ENCODE data around the gene RPS6KB2. TPM values are rescaled to one million over a fixed set of nuclear protein-coding genes. Genes with fewer than 3 reads are reported as not detected.

RPS6KB2 gene
- total and polyA plus RNA-seq, 10 of the 15 experiments (the other 5 are each of a cell fraction or from before 2014, with no cell fraction given): 0.39 to 101 (median 58.4) TPM

GRCh38 chr11:67483831-67484665 lies 55.8 kb downstream of the RPS6KB2 start (continued):
- TF ChIP-seq MYC (IDR thresholded peaks at IDR 0.05; ENCODE audit: insufficient read depth, insufficient read length, insufficient replicate concordance, low read length, severe bottlenecking): no peak
- no peak for TF ChIP-seq ZNF217 (IDR thresholded peaks at IDR 0.05)
- no peak for TF ChIP-seq BMI1 (IDR thresholded peaks at IDR 0.05; ENCODE audit: borderline replicate concordance)
- TF ChIP-seq TCF12 (IDR thresholded peaks at IDR 0.05; ENCODE audit: low read depth, low read length): 0 out of 2 replicates have a peak, but pooled peaks have one; percentile 49
- TF ChIP-seq, protein P1, sequence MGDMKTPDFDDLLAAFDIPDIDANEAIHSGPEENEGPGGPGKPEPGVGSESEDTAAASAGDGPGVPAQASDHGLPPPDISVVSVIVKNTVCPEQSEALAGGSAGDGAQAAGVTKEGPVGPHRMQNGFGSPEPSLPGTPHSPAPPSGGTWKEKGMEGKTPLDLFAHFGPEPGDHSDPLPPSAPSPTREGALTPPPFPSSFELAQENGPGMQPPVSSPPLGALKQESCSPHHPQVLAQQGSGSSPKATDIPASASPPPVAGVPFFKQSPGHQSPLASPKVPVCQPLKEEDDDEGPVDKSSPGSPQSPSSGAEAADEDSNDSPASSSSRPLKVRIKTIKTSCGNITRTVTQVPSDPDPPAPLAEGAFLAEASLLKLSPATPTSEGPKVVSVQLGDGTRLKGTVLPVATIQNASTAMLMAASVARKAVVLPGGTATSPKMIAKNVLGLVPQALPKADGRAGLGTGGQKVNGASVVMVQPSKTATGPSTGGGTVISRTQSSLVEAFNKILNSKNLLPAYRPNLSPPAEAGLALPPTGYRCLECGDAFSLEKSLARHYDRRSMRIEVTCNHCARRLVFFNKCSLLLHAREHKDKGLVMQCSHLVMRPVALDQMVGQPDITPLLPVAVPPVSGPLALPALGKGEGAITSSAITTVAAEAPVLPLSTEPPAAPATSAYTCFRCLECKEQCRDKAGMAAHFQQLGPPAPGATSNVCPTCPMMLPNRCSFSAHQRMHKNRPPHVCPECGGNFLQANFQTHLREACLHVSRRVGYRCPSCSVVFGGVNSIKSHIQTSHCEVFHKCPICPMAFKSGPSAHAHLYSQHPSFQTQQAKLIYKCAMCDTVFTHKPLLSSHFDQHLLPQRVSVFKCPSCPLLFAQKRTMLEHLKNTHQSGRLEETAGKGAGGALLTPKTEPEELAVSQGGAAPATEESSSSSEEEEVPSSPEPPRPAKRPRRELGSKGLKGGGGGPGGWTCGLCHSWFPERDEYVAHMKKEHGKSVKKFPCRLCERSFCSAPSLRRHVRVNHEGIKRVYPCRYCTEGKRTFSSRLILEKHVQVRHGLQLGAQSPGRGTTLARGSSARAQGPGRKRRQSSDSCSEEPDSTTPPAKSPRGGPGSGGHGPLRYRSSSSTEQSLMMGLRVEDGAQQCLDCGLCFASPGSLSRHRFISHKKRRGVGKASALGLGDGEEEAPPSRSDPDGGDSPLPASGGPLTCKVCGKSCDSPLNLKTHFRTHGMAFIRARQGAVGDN (IDR thresholded peaks at IDR 0.05): peak; percentile 29; the same call in 1 of the 2 replicates
- TF ChIP-seq DPF2 (IDR thresholded peaks at IDR 0.05): no peak
- no peak for TF ChIP-seq SRF (IDR thresholded peaks at IDR 0.05; ENCODE audit: low read depth in 2 of 2, low read length in 2 of 2)
- no peak for TF ChIP-seq JUNB (IDR thresholded peaks at IDR 0.05)
- no peak for TF ChIP-seq ZBTB40 (IDR thresholded peaks at IDR 0.05; ENCODE audit: borderline replicate concordance)
- peak; percentile 52 for TF ChIP-seq MXI1 (IDR thresholded peaks at IDR 0.05; ENCODE audit: low read depth, low read length)
- TF ChIP-seq POU2F2 (IDR thresholded peaks at IDR 0.05; ENCODE audit: borderline replicate concordance, low read depth, low read length): no peak
- TF ChIP-seq NR2C2 (IDR thresholded peaks at IDR 0.05; ENCODE audit: borderline replicate concordance, control insufficient read depth, insufficient read length, low read depth): no peak
- TF ChIP-seq GABPA (IDR thresholded peaks at IDR 0.05; ENCODE audit: low read depth): no peak
- TF ChIP-seq EGR1 (IDR thresholded peaks at IDR 0.05; ENCODE audit: borderline replicate concordance in 1 of 2, low read depth in 2 of 2, low read length in 2 of 2): no peak
- no peak for TF ChIP-seq MTA2 (IDR thresholded peaks at IDR 0.05; ENCODE audit: low read depth)
- no peak for TF ChIP-seq SUPT20H (IDR thresholded peaks at IDR 0.05; ENCODE audit: borderline replicate concordance, control insufficient read depth, low read depth, low read length)
- no peak for TF ChIP-seq PML (IDR thresholded peaks at IDR 0.05; ENCODE audit: low read length)
- no peak for TF ChIP-seq PBX3 (IDR thresholded peaks at IDR 0.05; ENCODE audit: insufficient replicate concordance, low read depth, low read length)
